IMR-90 (cell line): ENCODE measurements around the gene MMP27.

Experiments
- NFE2L2 ChIP-seq: fragments of 150-350 bp; IDR thresholded peaks from 2 replicates; pipeline ENCODE4 v1.6.1; 2016; ENCODE audit warnings: low read depth, mild to moderate bottlenecking, low read length
- POLR2A ChIP-seq: IDR thresholded peaks from 2 replicates; pipeline ENCODE4 v1.6.1; 2012; ENCODE audit warnings: mild to moderate bottlenecking, low read depth, low read length
- RAD21 ChIP-seq: IDR thresholded peaks from 2 replicates; pipeline ENCODE4 v1.6.1; 2012; ENCODE audit warnings: low read length, improper control_type of control experiment
- TF ChIP-seq, protein P1 (sequence below): conservative IDR thresholded peaks from 2 replicates; pipeline ENCODE4 v1.5.1; 2012; ENCODE audit warnings: mild to moderate bottlenecking, low read depth, low read length, improper control_type of control experiment

DNA sequence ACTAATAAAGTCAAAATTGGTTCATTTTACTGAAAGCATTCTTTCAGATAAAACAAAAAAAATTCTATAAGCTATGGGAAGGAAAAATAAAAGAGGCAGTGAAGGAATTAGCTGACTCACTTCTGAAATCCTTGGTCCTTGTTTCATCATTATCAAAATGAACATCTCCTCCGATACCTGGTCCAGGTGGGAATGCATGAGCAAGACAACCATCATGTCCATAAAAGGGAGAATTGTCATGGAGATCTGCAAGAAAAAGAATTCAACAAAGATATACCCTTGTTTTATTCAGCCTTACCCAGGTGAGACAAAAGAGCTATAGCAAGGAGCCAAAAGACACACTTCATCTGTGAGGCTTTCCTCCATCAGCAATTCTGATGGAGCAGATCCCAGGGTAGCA is 47.7 kb upstream of the MMP27 start:
- TF ChIP-seq RAD21 (no peak), POLR2A (no peak), NFE2L2 (no peak)
- TF ChIP-seq, protein P1, sequence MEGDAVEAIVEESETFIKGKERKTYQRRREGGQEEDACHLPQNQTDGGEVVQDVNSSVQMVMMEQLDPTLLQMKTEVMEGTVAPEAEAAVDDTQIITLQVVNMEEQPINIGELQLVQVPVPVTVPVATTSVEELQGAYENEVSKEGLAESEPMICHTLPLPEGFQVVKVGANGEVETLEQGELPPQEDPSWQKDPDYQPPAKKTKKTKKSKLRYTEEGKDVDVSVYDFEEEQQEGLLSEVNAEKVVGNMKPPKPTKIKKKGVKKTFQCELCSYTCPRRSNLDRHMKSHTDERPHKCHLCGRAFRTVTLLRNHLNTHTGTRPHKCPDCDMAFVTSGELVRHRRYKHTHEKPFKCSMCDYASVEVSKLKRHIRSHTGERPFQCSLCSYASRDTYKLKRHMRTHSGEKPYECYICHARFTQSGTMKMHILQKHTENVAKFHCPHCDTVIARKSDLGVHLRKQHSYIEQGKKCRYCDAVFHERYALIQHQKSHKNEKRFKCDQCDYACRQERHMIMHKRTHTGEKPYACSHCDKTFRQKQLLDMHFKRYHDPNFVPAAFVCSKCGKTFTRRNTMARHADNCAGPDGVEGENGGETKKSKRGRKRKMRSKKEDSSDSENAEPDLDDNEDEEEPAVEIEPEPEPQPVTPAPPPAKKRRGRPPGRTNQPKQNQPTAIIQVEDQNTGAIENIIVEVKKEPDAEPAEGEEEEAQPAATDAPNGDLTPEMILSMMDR, result no peak
